Measurements from ENCODE around the gene PDE4D. TPM values are rescaled to one million over a fixed set of nuclear protein-coding genes. Genes with fewer than 3 reads are reported as not detected.

The PDE4D gene
- total and polyA plus RNA-seq, 10 of the 15 experiments (the other 5 are each of a cell fraction or from before 2014, with no cell fraction given), result 0.87 to 4.1 (median 2.2) TPM

DNA sequence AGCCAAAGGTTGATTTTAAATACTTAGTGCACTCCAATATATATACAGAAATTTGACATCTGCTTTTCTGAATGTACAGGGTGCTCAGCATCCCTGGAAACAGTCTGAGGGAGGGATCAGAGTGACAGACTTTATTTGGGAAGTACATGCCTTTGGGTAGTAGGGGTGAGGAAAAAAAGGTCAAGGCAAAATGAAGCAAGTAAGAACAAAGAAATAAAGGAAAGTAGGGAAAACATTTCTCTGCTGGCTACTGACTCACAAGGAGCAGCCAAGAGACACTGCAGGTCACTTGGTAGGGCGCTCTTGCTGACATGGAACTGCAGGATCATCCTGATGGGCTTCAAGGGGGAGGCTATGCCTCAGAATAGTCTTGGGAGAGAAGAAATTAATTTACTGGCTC is 929.7 kb downstream of the PDE4D start (continued):
- TF ChIP-seq, protein P1, sequence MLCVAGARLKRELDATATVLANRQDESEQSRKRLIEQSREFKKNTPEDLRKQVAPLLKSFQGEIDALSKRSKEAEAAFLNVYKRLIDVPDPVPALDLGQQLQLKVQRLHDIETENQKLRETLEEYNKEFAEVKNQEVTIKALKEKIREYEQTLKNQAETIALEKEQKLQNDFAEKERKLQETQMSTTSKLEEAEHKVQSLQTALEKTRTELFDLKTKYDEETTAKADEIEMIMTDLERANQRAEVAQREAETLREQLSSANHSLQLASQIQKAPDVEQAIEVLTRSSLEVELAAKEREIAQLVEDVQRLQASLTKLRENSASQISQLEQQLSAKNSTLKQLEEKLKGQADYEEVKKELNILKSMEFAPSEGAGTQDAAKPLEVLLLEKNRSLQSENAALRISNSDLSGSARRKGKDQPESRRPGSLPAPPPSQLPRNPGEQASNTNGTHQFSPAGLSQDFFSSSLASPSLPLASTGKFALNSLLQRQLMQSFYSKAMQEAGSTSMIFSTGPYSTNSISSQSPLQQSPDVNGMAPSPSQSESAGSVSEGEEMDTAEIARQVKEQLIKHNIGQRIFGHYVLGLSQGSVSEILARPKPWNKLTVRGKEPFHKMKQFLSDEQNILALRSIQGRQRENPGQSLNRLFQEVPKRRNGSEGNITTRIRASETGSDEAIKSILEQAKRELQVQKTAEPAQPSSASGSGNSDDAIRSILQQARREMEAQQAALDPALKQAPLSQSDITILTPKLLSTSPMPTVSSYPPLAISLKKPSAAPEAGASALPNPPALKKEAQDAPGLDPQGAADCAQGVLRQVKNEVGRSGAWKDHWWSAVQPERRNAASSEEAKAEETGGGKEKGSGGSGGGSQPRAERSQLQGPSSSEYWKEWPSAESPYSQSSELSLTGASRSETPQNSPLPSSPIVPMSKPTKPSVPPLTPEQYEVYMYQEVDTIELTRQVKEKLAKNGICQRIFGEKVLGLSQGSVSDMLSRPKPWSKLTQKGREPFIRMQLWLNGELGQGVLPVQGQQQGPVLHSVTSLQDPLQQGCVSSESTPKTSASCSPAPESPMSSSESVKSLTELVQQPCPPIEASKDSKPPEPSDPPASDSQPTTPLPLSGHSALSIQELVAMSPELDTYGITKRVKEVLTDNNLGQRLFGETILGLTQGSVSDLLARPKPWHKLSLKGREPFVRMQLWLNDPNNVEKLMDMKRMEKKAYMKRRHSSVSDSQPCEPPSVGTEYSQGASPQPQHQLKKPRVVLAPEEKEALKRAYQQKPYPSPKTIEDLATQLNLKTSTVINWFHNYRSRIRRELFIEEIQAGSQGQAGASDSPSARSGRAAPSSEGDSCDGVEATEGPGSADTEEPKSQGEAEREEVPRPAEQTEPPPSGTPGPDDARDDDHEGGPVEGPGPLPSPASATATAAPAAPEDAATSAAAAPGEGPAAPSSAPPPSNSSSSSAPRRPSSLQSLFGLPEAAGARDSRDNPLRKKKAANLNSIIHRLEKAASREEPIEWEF (IDR thresholded peaks at IDR 0.05; ENCODE audit: insufficient replicate concordance, low read depth, low read length), result no peak
- TF ChIP-seq ASH2L (IDR thresholded peaks at IDR 0.05; ENCODE audit: borderline replicate concordance, low read depth) (no peak), SMAD5 (IDR thresholded peaks at IDR 0.05; ENCODE audit: low read depth) (no peak), IKZF2 (IDR thresholded peaks at IDR 0.05) (no peak), CEBPB (IDR thresholded peaks at IDR 0.05; ENCODE audit: borderline replicate concordance in 1 of 2, low read depth in 2 of 2, low read length in 2 of 2) (no peak), KDM1A (IDR thresholded peaks at IDR 0.05; ENCODE audit: borderline replicate concordance) (no peak)

DNA sequence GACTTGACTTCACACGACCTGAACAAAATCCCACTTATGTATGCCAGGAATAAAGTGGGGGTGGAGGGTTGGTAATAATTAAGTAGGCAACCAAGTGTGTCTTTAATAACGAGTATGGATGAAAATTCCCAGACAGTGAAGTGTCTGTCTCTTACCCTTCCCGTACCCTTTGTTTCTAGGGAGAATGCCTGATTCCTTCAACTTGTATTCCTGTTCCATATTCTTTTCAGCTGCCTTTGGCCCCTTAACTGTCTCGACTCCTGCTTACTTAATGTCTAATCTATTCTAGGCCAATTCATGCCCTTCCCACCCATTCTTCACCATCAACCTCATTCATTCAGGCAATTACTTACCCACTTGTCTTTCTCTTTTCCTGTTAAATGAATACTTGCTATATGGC is 930.2 kb downstream of the PDE4D start:
- Histone ChIP-seq H4K20me1 (ENCODE audit: control insufficient read depth, insufficient read depth) (no peaks in the 10 kb centered on the region), H3K27ac (ENCODE audit: control insufficient read depth, insufficient read depth) (no peak overlapping the region), H2AFZ (ENCODE audit: control insufficient read depth, low read depth, low read length) (no peak overlapping the region), H3K27me3 (replicated peaks in 1 of 2; ENCODE audit: control insufficient read depth in 2 of 2, insufficient read depth in 2 of 2, low read length in 1 of 2) (no peaks in the 10 kb centered on the region), H3K9ac (ENCODE audit: control insufficient read depth, insufficient read depth, low read length) (no peak overlapping the region), H3K79me2 (ENCODE audit: control insufficient read depth, insufficient read depth, low read length) (no peaks in the 10 kb centered on the region), H3K9me3 (replicated peaks; ENCODE audit: control insufficient read depth, insufficient read depth, low read length) (no peaks in the 10 kb centered on the region; the same call in 2 of the 3 replicates), H3K4me1 (ENCODE audit: control insufficient read depth, insufficient read depth, low read length) (peaks cover 7% of the 10 kb centered on the region; the same call in 1 of the 2 replicates), H3K4me3 (no peak overlapping the region), H3K4me2 (ENCODE audit: control insufficient read depth, insufficient read depth) (no peak overlapping the region), H3K36me3 (ENCODE audit: control insufficient read depth in 2 of 2, insufficient read depth in 2 of 2, low read length in 1 of 2) (no peaks in the 10 kb centered on the region)
- BruUV-seq (replicated peaks), result no TSS peak
- intact Hi-C loops (cut with micrococcal nuclease; ENCODE audit: unreplicated experiment) (no loop called here), in situ Hi-C loops (cut with MboI) (no loop called here)
- ChIA-PET POLR2A (no interaction called here), CTCF (no interaction called here), SMC1A (ENCODE audit: uncharacterized antibody, unreplicated experiment) (interaction anchor here (0.8 kb wide), 1 partner anchor 38 kb away, joined by 3 read pairs; no protein-coding TSS in a partner anchor), RAD21 (ENCODE audit: unreplicated experiment) (no interaction called here)
- FAIRE-seq, result no peak
- ATAC-seq, result no peak
- TF ChIP-seq, protein P2, sequence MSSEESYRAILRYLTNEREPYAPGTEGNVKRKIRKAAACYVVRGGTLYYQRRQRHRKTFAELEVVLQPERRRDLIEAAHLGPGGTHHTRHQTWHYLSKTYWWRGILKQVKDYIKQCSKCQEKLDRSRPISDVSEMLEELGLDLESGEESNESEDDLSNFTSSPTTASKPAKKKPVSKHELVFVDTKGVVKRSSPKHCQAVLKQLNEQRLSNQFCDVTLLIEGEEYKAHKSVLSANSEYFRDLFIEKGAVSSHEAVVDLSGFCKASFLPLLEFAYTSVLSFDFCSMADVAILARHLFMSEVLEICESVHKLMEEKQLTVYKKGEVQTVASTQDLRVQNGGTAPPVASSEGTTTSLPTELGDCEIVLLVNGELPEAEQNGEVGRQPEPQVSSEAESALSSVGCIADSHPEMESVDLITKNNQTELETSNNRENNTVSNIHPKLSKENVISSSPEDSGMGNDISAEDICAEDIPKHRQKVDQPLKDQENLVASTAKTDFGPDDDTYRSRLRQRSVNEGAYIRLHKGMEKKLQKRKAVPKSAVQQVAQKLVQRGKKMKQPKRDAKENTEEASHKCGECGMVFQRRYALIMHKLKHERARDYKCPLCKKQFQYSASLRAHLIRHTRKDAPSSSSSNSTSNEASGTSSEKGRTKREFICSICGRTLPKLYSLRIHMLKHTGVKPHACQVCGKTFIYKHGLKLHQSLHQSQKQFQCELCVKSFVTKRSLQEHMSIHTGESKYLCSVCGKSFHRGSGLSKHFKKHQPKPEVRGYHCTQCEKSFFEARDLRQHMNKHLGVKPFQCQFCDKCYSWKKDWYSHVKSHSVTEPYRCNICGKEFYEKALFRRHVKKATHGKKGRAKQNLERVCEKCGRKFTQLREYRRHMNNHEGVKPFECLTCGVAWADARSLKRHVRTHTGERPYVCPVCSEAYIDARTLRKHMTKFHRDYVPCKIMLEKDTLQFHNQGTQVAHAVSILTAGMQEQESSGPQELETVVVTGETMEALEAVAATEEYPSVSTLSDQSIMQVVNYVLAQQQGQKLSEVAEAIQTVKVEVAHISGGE (CRISPR knock-in tag; IDR thresholded peaks at IDR 0.05), result no peak
- TF ChIP-seq, protein P3, sequence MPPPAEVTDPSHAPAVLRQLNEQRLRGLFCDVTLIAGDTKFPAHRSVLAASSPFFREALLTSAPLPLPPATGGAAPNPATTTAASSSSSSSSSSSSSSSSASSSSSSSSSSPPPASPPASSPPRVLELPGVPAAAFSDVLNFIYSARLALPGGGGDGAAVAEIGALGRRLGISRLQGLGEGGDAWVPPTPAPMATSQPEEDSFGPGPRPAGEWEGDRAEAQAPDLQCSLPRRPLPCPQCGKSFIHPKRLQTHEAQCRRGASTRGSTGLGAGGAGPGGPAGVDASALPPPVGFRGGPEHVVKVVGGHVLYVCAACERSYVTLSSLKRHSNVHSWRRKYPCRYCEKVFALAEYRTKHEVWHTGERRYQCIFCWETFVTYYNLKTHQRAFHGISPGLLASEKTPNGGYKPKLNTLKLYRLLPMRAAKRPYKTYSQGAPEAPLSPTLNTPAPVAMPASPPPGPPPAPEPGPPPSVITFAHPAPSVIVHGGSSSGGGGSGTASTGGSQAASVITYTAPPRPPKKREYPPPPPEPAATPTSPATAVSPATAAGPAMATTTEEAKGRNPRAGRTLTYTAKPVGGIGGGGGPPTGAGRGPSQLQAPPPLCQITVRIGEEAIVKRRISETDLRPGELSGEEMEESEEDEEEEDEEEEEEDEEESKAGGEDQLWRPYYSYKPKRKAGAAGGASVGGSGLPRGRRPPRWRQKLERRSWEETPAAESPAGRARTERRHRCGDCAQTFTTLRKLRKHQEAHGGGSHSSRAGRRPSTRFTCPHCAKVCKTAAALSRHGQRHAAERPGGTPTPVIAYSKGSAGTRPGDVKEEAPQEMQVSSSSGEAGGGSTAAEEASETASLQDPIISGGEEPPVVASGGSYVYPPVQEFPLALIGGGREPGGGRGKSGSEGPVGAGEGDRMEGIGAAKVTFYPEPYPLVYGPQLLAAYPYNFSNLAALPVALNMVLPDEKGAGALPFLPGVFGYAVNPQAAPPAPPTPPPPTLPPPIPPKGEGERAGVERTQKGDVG (CRISPR knock-in tag; IDR thresholded peaks at IDR 0.05), result no peak
- TF ChIP-seq SUPT20H (IDR thresholded peaks at IDR 0.05; ENCODE audit: borderline replicate concordance, control insufficient read depth, low read depth, low read length) (no peak), EZH2 (IDR thresholded peaks at IDR 0.05; ENCODE audit: borderline replicate concordance, control insufficient read depth, low read depth, low read length) (no peak), ZNF207 (IDR thresholded peaks at IDR 0.05; ENCODE audit: borderline replicate concordance) (no peak)
- no peak for DNase-seq (ENCODE audit: low read depth, low spot score)
- 35% methylated on average over 4 of the region's 4 CpGs for WGBS (ENCODE audit: insufficient coverage, insufficient replicate concordance, low lambda C conversion rate, missing lambda C conversion rate)

Measured in GM12878 (cell line).